ENCODE results near the gene SLC25A44. TPM values are rescaled to one million over a fixed set of nuclear protein-coding genes. Genes with fewer than 3 reads are reported as not detected.

Gene SLC25A44
- total RNA-seq, result 20.2 and 23.4 TPM in 2 replicates
- long read RNA-seq, transcript SLC25A44-201 (4 exons, 3,482 nt), result major isoform, 5 of 11 reads
- long read RNA-seq, partial matches to known transcripts, result 2 of 11 reads
- long read RNA-seq, other reads (novel, unspliced or antisense), result 4 of 11 reads

GRCh38 chr1:156193488-156194299 is at the start of gene SLC25A44:
TSS of gene SLC25A44 (plus strand) at chr1:156194104. CDS start at chr1:156199848, 5,744 bp downstream.
- Mint-ChIP-seq H3K4me3 (ENCODE audit: unreplicated experiment) (peak within 1 kb of the TSS; percentile 92), H3K27me3 (ENCODE audit: unreplicated experiment) (peaks cover 2% of the 10 kb centered on the region), H3K9me3 (ENCODE audit: unreplicated experiment) (no peaks in the 10 kb centered on the region), H3K36me3 (ENCODE audit: unreplicated experiment) (peaks cover 9% of the 10 kb centered on the region), H3K4me1 (ENCODE audit: unreplicated experiment) (peaks cover 26% of the 10 kb centered on the region), H3K27ac (ENCODE audit: unreplicated experiment) (peak within 1 kb of the TSS; percentile 80)
- DNase-seq (ENCODE audit: extremely low spot score, unreplicated experiment), result peak; percentile 99
- TF ChIP-seq, protein P1, sequence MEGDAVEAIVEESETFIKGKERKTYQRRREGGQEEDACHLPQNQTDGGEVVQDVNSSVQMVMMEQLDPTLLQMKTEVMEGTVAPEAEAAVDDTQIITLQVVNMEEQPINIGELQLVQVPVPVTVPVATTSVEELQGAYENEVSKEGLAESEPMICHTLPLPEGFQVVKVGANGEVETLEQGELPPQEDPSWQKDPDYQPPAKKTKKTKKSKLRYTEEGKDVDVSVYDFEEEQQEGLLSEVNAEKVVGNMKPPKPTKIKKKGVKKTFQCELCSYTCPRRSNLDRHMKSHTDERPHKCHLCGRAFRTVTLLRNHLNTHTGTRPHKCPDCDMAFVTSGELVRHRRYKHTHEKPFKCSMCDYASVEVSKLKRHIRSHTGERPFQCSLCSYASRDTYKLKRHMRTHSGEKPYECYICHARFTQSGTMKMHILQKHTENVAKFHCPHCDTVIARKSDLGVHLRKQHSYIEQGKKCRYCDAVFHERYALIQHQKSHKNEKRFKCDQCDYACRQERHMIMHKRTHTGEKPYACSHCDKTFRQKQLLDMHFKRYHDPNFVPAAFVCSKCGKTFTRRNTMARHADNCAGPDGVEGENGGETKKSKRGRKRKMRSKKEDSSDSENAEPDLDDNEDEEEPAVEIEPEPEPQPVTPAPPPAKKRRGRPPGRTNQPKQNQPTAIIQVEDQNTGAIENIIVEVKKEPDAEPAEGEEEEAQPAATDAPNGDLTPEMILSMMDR (IDR thresholded peaks at IDR 0.05), result peak; percentile 67

DNA sequence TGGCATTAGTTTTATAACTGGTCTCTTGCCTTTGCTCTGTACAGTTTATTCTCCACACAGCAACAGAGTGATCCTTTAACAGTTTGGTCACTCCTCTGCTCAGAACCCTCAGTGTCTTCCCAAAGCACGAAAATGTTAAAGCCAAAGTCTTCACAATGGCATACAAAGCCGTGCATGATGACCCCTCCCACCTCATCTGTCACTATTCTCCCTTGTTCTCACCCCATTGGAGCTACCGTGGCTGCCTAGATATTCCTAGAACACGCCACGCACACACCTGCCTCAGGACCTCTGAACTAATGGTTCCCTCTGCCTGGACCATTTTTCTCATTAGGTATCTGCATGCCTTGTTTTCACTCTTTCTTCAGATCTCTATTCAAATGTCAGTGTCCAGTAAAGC is 49.2 kb upstream of the SLC25A44 start:
- TF ChIP-seq, protein P1 (IDR thresholded peaks at IDR 0.05), result no peak
- DNase-seq (ENCODE audit: extremely low spot score, unreplicated experiment), result no peak
- H3K4me3 Mint-ChIP-seq (ENCODE audit: unreplicated experiment), result no peak overlapping the region
- peaks cover 15% of the 10 kb centered on the region for H3K27me3 Mint-ChIP-seq (ENCODE audit: unreplicated experiment)
- H3K9me3 Mint-ChIP-seq (ENCODE audit: unreplicated experiment), result no peaks in the 10 kb centered on the region
- peaks cover 15% of the 10 kb centered on the region for H3K36me3 Mint-ChIP-seq (ENCODE audit: unreplicated experiment)
- H3K27ac Mint-ChIP-seq (ENCODE audit: unreplicated experiment), result no peak overlapping the region
- H3K4me1 Mint-ChIP-seq (ENCODE audit: unreplicated experiment), result peaks cover 33% of the 10 kb centered on the region

GRCh38 chr1:156145650-156146019 is 48.3 kb upstream of the SLC25A44 start:
- peak overlapping the region; percentile 42 for H3K4me3 Mint-ChIP-seq (ENCODE audit: unreplicated experiment)
- H3K27me3 Mint-ChIP-seq (ENCODE audit: unreplicated experiment), result peaks cover 22% of the 10 kb centered on the region
- TF ChIP-seq, protein P1 (IDR thresholded peaks at IDR 0.05), result no peak
- peaks cover 11% of the 10 kb centered on the region for H3K36me3 Mint-ChIP-seq (ENCODE audit: unreplicated experiment)
- H3K9me3 Mint-ChIP-seq (ENCODE audit: unreplicated experiment), result no peaks in the 10 kb centered on the region
- no peak for DNase-seq (ENCODE audit: extremely low spot score, unreplicated experiment)
- H3K4me1 Mint-ChIP-seq (ENCODE audit: unreplicated experiment), result peaks cover 28% of the 10 kb centered on the region
- H3K27ac Mint-ChIP-seq (ENCODE audit: unreplicated experiment), result peak overlapping the region; percentile 74

DNA sequence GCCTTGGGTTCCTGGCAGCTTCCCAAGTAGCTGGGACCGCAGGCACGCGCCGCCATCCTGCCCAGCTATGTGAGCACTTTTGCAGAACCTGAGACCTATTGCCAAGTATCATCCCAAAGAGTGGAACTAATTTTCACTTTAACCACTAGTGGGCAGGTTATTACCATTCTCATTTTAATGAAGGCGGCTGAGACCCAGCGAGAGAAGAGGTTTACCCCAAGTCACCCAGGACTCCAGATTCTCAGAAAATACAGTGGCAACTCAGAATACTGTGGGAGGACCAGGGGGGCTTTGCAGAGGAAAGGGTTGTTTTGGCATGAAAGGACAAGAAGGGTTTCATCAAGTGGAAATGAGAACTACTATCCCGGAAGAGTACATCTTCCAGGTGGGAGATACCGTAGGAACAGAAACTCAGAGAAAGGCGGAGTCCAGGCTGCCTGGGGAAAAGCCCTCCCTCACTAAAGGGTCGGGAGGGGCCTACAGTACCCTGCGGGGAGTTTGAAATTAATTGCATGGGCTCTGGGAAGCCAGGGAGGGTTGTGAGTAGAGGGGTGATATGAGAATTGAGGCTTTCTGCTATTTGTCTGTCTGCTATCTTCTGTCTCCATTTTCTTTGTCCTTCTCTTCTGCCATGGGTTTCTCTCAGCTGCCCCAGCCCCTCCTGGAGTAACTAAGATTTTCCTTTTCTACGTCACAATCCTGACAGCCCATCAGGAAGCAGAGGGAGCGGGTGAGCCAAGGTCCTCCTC is 47.7 kb upstream of the SLC25A44 start:
- Mint-ChIP-seq H3K36me3 (ENCODE audit: unreplicated experiment) (peaks cover 6% of the 10 kb centered on the region), H3K27me3 (ENCODE audit: unreplicated experiment) (peaks cover 22% of the 10 kb centered on the region), H3K27ac (ENCODE audit: unreplicated experiment) (peak overlapping the region; percentile 74), H3K4me3 (ENCODE audit: unreplicated experiment) (peak overlapping the region; percentile 42), H3K9me3 (ENCODE audit: unreplicated experiment) (no peaks in the 10 kb centered on the region), H3K4me1 (ENCODE audit: unreplicated experiment) (peaks cover 25% of the 10 kb centered on the region)
- peak; percentile 94 for DNase-seq (ENCODE audit: extremely low spot score, unreplicated experiment)
- TF ChIP-seq, protein P1 (IDR thresholded peaks at IDR 0.05), result peak; percentile 69

Data from osteocyte (in vitro differentiated cells).